GM21723 (cell line): ENCODE measurements around the gene STAM.
A peak's percentile ranks its signal among the peaks of the same experiment; 100 is the strongest.

ENCODE experiments used
- ATAC-seq: cut with Tn5 transposase; IDR thresholded peaks from one replicate; pipeline ENCODE4 v1.9.1; 2021; ENCODE audit warnings: mild to moderate bottlenecking, moderate library complexity; ENCODE audit not compliant: unreplicated experiment

STAM gene

DNA sequence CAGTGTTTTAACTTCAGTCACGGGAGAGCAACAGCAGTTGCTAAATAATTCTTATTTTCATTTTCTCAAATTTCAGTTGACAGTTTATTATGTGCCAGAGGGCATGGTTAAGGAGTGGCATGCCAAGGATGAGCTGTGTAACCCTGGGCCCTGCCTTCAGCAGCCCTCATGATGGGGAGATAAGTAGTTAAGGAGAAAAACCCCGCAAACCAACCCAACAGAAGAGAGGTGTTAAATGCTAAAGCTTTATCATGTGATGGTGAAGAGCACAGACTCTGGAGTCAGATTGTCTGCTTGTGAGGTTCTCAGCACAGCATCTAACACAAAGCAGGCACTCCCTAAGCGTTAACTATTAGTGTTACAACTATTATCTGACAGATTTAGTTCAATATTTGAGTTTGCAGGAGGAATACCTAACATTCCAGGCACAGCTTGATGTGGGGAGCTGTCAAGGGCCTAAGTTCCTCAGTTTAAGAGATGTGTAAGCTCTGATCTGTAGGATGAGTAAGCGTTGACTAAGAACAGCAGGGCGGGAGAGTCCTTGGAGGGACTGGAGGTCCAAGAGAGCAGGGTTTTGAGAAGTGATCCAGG lies 29.6 kb downstream of the STAM start:
- no peak for ATAC-seq

- ATAC-seq: no peak
These were observed 30.6 kb downstream of the STAM start for GRCh38 chr10:17674566-17674965.

DNA sequence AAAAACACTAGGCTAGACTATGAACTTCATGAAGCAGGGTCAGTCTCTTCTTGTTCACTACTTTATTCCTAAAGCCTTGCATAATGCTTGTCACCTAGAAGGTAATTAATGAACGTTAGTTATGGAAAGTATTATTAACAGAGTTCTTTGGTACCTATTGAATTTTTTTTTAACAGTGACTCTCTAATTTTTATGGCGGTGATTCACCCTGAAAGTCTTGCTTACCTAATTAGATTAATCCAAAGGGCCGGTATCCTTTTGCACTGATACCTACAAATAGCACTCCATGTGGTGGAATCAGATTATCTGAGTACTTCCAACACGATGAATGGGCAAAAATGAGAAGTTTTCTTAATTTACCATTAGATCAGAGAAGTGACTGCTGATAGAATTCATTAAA lies 31.7 kb downstream of the STAM start:
- no peak for ATAC-seq

DNA sequence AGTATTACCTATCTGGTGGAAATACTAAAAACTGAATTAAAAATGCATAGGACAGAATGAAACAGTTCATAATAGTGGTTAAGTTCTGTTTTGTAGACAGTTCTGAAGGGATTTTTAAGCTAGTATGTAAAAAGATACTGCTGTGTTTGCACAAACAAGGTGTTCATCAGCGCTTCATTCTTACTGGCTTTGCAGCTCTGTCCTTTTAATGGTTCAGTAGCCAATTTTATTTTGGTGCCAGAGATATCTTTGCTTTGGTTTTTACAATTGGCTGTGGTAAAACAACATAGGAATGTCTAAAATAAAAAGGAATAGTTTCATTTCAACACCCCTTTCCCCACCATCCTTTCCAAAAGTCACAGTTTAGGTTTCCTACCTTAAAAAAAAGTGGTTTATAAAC lies 33.0 kb downstream of the STAM start:
- no peak for ATAC-seq

DNA sequence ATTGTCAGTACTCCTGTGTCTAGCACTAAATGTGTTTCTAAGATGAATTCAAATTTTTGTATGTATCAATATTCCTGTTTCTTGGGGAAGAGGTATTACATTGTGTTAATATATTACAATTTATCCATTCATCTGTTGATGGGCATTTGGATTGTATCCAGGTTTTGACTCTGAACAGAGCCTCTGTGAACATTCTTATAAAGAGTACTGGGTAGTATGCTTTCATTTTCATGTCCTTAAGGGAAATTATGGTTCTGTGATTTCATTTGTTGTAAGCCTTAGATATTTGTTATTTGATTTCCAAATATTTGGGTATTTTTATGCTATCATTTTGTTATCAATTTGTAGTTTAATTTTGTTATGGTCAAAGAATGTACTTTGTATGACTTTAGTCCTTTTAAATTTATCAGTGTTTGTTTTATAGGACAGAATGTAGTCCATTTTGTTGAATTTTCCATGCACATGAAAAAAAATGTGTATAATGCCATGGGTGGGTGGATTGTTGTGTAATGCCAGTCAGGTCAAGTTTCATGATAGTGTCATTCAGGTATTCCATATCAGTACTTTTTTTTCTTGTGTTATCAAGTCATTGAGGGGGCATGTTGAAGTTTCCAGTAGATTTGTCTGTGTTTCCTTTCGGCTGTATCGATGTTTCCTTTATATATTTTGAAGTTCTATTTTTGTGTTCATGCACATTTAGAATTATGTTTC lies 38.4 kb downstream of the STAM start:
- ATAC-seq: no peak

DNA sequence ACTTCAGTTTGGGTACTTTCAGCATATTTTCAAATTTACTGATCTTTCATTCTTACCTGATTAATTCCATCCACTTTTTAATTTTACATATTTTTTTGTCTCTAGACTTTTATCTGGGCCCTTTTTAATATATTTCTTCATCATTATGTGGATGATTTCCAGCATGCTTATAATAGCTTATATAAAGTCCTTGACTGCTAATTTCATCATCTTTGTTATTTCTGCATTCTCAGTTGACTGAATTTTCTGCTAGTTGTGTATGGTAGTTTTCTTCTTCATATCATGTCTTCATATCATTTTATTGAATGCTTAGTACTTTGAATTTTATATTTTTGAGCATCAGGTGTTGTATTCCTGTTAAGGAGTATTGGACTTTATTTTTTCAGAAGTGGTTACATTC lies 39.6 kb downstream of the STAM start:
- ATAC-seq: no peak

- ATAC-seq: peak; percentile 70
These were observed 40.6 kb downstream of the STAM start for GRCh38 chr10:17684537-17684936.

DNA sequence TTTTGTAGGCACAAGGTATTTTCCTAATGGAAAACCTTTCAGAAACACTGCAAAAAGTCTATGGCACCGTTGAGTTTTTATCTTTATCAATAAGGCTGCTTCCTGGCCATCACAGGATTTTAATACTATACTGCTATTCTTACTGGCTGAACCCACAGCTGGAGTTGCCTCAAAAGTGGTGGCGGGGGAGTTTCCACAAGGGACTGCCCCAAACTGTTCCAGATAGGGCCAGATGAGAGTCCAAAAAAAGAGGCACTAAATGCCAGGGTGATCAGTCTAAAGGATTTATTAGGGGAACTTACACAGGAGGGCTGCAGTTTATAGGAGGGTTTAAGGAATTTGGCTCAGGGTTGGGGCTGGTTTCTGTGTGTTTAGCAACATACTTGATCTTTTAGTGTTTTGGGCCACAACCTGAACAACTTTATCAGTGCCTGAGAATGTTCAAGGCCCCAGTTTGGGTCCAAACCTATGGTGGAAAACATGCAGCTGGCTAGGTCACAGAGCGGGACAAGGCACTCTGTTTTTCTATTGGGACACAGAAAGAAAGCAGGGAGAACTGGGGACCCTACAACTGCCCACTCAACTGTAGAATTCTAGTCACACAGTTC lies 41.4 kb downstream of the STAM start:
- ATAC-seq: peak; percentile 63

- no peak for ATAC-seq
These were observed 43.3 kb downstream of the STAM start for GRCh38 chr10:17687117-17687831.

GRCh38 chr10:17689137-17689536 lies 45.2 kb downstream of the STAM start:
- no peak for ATAC-seq

DNA sequence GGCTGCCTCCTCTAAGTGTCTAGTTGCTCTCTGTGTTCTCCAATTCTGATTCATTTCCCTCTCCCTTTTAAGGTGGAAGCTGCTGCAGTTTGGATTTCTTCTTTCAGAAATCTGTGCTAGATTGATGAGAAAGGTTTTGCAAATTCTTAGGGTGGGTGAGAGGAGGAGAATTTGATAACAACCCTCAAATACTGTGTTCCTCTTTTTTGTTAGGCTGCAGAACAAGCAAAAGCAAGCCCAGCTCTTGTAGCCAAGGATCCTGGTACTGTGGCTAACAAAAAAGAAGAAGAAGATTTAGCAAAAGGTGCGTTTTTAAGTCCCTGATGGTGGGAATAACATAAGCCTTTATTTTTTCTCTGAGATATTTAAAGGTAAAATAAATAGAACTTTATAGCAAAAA lies 49.1 kb downstream of the STAM start:
- no peak for ATAC-seq

DNA sequence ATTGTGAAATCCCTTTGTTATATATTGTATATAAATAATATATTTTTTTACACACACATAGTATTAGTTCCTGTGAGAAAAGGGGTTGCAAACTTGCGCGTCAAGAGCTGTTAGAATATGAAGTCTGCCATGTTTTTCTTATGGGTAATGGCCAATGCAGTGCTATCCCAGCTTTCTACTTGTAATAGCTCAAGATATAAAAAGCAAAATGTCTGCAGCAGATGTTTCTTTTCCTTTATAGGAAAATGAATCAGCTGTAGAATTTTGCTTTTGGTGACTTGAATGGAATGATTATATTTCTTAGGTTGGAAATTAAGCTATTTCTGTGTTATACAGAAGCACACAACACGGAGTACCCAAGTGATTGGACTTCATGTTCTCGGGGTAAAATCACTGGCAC lies 54.7 kb downstream of the STAM start:
- ATAC-seq: no peak

- ATAC-seq: no peak
These were observed 57.4 kb downstream of the STAM start for GRCh38 chr10:17701301-17701700.

- ATAC-seq: no peak
These were observed 59.8 kb downstream of the STAM start for GRCh38 chr10:17703706-17704105.

DNA sequence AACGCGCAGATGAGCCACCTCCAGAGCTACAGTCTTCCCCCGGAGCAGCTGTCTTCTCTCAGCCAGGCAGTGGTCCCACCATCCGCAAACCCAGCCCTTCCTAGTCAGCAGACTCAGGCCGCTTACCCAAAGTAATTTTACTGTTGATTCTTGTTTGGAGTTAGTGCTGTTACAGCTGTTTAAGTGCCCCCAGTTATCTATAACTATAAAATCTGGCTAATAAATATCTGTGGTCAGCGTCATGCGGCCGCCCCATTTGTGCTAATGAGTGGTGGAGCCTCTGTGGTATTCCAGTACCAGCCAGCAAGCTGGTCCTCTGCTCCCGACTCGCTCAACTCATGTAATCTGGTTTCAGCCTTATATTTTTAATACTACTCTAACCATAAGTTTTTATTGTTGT lies 64.9 kb downstream of the STAM start:
- ATAC-seq: no peak

GRCh38 chr10:17709492-17709891 lies 65.5 kb downstream of the STAM start:
- ATAC-seq: no peak

GRCh38 chr10:17710181-17710580 lies 66.2 kb downstream of the STAM start:
- ATAC-seq: no peak

GRCh38 chr10:17712053-17712452 lies 68.1 kb downstream of the STAM start:
- ATAC-seq: no peak

- no peak for ATAC-seq
These were observed 68.9 kb downstream of the STAM start for GRCh38 chr10:17712717-17713471.

DNA sequence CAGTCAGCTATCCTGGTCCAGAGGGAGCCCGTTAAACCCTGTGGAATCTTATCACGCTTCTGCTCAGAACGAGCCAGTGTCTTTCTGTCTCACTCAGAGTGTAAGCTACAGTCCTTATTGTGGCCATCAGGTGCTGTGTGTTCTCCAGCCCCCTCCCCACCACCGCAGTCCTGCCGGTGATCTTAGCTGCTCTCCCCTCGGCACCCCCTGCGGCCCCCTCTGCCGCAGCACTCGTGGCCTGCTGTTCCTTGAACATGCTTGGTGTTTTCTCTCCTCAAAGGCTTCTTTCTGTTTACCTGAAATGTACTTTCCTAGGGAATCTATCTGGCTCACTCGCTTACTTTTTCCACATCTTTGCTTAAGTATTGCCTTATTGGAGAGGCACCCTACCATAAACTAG lies 69.8 kb downstream of the STAM start:
- no peak for ATAC-seq

- no peak for ATAC-seq
These were observed 72.2 kb downstream of the STAM start for GRCh38 chr10:17716161-17716560.
